22Rv1 (cell line): ENCODE results near the gene DTD1.

ENCODE experiments used
- CTCF ChIP-seq: fragments of 450-650 bp; IDR thresholded peaks from 2 replicates; pipeline ENCODE4 v1.5.1; 2017; ENCODE audit warnings: mild to moderate bottlenecking
- ZFX ChIP-seq: fragments of 450-650 bp; IDR thresholded peaks from 2 replicates; pipeline ENCODE4 v1.6.1; 2017; ENCODE audit warnings: antibody characterized with exemption, borderline replicate concordance

- TF ChIP-seq CTCF = no peak
- TF ChIP-seq ZFX = no peak
These were observed 97.6 kb downstream of the DTD1 start for GRCh38 chr20:18685406-18685805.
